Measurements from ENCODE around the gene MCRIP2.
A peak's percentile ranks its signal among the peaks of the same experiment; 100 is the strongest.

Gene MCRIP2

GRCh38 chr16:633336-634050 lies 8.1 kb upstream of the MCRIP2 start:
- DNase-seq: no peak

GRCh38 chr16:634051-634670 lies 7.5 kb upstream of the MCRIP2 start:
- no peak for DNase-seq

- no peak for DNase-seq
Measured at GRCh38 chr16:634996-635395, 6.6 kb upstream of the MCRIP2 start.

- no peak for DNase-seq
Measured at GRCh38 chr16:635573-636205, 5.9 kb upstream of the MCRIP2 start.

- peak; percentile 93 to 98 for DNase-seq
Measured at GRCh38 chr16:636206-637080, 5.2 kb upstream of the MCRIP2 start, which contains the start of gene METTL26. METTL26 (minus strand) TSS chr16:636305; CDS start chr16:636290, 15 bp downstream.

- DNase-seq: peak; percentile 90 to 98
Measured at GRCh38 chr16:637081-638018, 4.3 kb upstream of the MCRIP2 start.

- DNase-seq: no peak
Measured at GRCh38 chr16:638034-638543, 3.5 kb upstream of the MCRIP2 start.

- no peak for DNase-seq
Measured at GRCh38 chr16:638836-639235, 2.8 kb upstream of the MCRIP2 start.

- DNase-seq: no peak
Measured at GRCh38 chr16:640614-641013, 1.0 kb upstream of the MCRIP2 start.

- peak in 1 of 2 donors; percentile 31 for DNase-seq
Measured at GRCh38 chr16:642189-643049, 791 bp downstream of the MCRIP2 start.

- DNase-seq: no peak
Measured at GRCh38 chr16:643050-643368, 1.4 kb downstream of the MCRIP2 start.

GRCh38 chr16:644556-644955 lies 2.9 kb downstream of the MCRIP2 start:
- DNase-seq: no peak

- DNase-seq: no peak
Measured at GRCh38 chr16:645852-646678, 4.4 kb downstream of the MCRIP2 start.

- no peak for DNase-seq
Measured at GRCh38 chr16:646679-647172, 5.1 kb downstream of the MCRIP2 start.

GRCh38 chr16:647173-647902 lies 5.7 kb downstream of the MCRIP2 start:
- DNase-seq: peak in 1 of 2 donors; percentile 14

- DNase-seq: peak in 1 of 2 donors; percentile 12
Measured at GRCh38 chr16:648071-648780, 6.6 kb downstream of the MCRIP2 start.

- DNase-seq: peak; percentile 80 to 91
Measured at GRCh38 chr16:648781-649589, 7.4 kb downstream of the MCRIP2 start, which contains the start of gene WDR90. WDR90 (plus strand) TSS chr16:649365; CDS start chr16:649417, 52 bp downstream.
